Nephron progenitor cell (in vitro differentiated cells): ENCODE results near the gene IGSF9B.
"Not testable (repeated sequence)": the region's sequence is repeated elsewhere in the genome, so short reads cannot be mapped to it uniquely, and the experiment has no call there.

Experiments
- DNase-seq: peaks from one replicate; pipeline ENCODE4 v3.0.0; 2021
- H3K27ac Mint-ChIP-seq: 2 replicates; pipeline ENCODE4 v1.8.0; 2021; ENCODE audit warnings: mild to moderate bottlenecking, moderate library complexity, mixed read lengths
- H3K27me3 Mint-ChIP-seq: 2 replicates; pipeline ENCODE4 v1.8.0; 2021; ENCODE audit warnings: mild to moderate bottlenecking, low read depth, mixed read lengths; ENCODE audit not compliant: poor library complexity
- H3K36me3 Mint-ChIP-seq: 2 replicates; pipeline ENCODE4 v1.8.0; 2021; ENCODE audit warnings: low read depth, mixed read lengths
- H3K4me1 Mint-ChIP-seq: 2 replicates; pipeline ENCODE4 v1.8.0; 2021; ENCODE audit warnings: mixed read lengths
- H3K4me3 Mint-ChIP-seq: 2 replicates; pipeline ENCODE4 v1.8.0; 2021; ENCODE audit warnings: mild to moderate bottlenecking, moderate library complexity, mixed read lengths
- H3K9me3 Mint-ChIP-seq: 2 replicates; pipeline ENCODE4 v1.8.0; 2021; ENCODE audit warnings: mild to moderate bottlenecking, moderate library complexity, mixed read lengths
- CTCF ChIP-seq: fragments of 200-600 bp; sonication (generic); IDR thresholded peaks from 2 replicates; pipeline ENCODE4 v1.5.0; 2021; ENCODE audit warnings: antibody characterized with exemption

Gene IGSF9B

GRCh38 chr11:133956650-133957633 is at the start of gene IGSF9B:
Gene IGSF9B, minus strand, starts transcription at chr11:133956968. Its CDS starts 214 bp downstream, at chr11:133956754.
- Mint-ChIP-seq H3K4me3 (peak within 1 kb of the TSS; percentile 89), H3K36me3 (no peaks in the 10 kb centered on the region), H3K27me3 (peaks cover 77% of the 10 kb centered on the region), H3K4me1 (peaks cover 47% of the 10 kb centered on the region), H3K9me3 (no peaks in the 10 kb centered on the region), H3K27ac (no peak within 1 kb of the TSS)
- peak; percentile 91 for DNase-seq
- no peak for TF ChIP-seq CTCF

DNA sequence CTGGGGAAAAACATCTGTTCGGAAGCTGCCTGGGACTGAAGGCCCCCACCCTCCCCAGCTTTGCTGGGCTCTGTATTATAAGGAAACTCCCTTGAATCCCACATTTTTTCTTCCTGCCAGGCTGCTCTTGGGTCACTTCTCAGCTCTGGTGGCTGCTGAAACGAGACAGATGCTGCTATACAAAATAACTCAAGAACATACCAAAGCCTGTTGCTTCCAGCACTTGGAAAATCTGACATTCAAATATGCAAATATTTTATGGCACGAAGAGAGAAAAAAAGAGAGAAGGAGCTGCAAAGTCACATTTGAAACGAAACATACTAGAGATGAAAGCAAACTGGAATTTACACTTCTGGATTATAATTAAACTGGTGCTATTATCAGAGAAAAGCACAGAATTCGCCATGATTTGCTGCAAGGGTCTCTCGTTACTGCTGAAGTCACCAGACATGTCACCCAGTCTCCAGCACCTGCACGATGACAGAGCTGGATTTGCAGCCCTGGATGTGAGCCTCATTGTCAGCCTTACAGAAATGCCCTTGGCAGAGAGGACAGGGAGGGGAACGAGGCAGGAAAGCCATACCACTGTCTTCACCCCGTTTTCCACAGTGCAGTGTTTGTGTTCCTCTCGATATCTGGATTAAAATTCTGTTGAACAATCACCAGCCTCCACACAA is 47.9 kb upstream of the IGSF9B start:
- H3K4me3 Mint-ChIP-seq = no peak overlapping the region
- H3K27me3 Mint-ChIP-seq = peaks cover 7% of the 10 kb centered on the region
- H3K9me3 Mint-ChIP-seq = peaks cover 6% of the 10 kb centered on the region
- TF ChIP-seq CTCF = no peak
- no peak overlapping the region for H3K27ac Mint-ChIP-seq
- no peak for DNase-seq
- H3K36me3 Mint-ChIP-seq = no peaks in the 10 kb centered on the region
- H3K4me1 Mint-ChIP-seq = peaks cover 18% of the 10 kb centered on the region

DNA sequence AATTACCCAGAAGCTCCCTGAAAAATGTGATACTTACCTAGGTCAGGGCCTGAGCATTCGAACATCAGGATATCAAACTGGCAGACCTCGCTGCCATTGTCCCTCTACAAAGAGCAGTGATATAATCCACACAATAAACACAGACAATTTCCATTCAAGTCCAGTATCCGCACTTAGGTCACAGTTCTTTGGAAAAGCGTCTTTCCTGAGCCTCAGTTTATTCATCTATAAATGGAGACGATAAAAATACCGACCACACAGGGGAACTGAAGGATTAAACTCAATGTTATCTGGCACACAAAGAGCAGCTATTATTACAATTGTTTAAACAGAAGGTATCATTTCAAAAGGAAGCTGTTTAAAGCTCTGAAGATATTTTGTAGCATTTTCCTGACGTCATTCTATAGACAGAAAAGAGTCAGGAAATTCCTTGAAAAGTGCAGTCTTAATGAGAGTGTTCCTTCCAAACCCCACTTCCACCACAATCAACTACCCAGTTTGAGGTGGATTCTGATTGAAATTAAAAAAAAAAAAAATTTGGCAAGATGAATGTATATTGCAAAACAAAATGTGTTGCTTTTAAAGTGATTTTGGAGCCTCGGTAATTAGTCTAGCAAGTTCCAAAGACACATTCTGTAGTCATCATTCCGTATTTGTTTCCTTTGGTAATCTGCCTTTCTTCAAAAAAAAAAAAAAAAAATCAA is 47.2 kb upstream of the IGSF9B start:
- DNase-seq = no peak
- H3K36me3 Mint-ChIP-seq = no peaks in the 10 kb centered on the region
- no peak for TF ChIP-seq CTCF

GRCh38 chr11:134002819-134003218 is 46.1 kb upstream of the IGSF9B start:
- not testable (repeated sequence) for H3K9me3 Mint-ChIP-seq, H3K36me3 Mint-ChIP-seq, H3K27me3 Mint-ChIP-seq, DNase-seq, H3K27ac Mint-ChIP-seq, H3K4me3 Mint-ChIP-seq
- peaks cover 18% of the 10 kb centered on the region for H3K4me1 Mint-ChIP-seq

More for the DNA sequence above, 47.2 kb upstream of the IGSF9B start:
- Mint-ChIP-seq H3K4me1 (peaks cover 18% of the 10 kb centered on the region), H3K27me3 (peaks cover 5% of the 10 kb centered on the region), H3K4me3 (no peak overlapping the region), H3K27ac (no peak overlapping the region), H3K9me3 (peaks cover 6% of the 10 kb centered on the region)

- Mint-ChIP-seq H3K4me1 (peaks cover 18% of the 10 kb centered on the region), H3K27ac (peak overlapping the region; percentile 70)
- DNase-seq, H3K9me3 Mint-ChIP-seq, H3K36me3 Mint-ChIP-seq, H3K4me3 Mint-ChIP-seq, H3K27me3 Mint-ChIP-seq: not testable (repeated sequence)
These were observed 45.6 kb upstream of the IGSF9B start for GRCh38 chr11:134002338-134002737.

GRCh38 chr11:134001596-134001995 is 44.8 kb upstream of the IGSF9B start:
- Mint-ChIP-seq H3K27ac (no peak overlapping the region), H3K36me3 (no peaks in the 10 kb centered on the region), H3K9me3 (peaks cover 6% of the 10 kb centered on the region), H3K27me3 (peaks cover 9% of the 10 kb centered on the region), H3K4me3 (no peak overlapping the region), H3K4me1 (peaks cover 18% of the 10 kb centered on the region)
- TF ChIP-seq CTCF = no peak
- no peak for DNase-seq
